GM19193 (cell line): Measurements from ENCODE around the gene CRYBB3.

Experiments used
- POLR2A ChIP-seq: IDR thresholded peaks from 4 replicates; pipeline ENCODE4 v1.6.1; 2011; ENCODE audit not compliant: insufficient read depth, insufficient read length; ENCODE audit errors: extremely low read depth

Gene CRYBB3

DNA sequence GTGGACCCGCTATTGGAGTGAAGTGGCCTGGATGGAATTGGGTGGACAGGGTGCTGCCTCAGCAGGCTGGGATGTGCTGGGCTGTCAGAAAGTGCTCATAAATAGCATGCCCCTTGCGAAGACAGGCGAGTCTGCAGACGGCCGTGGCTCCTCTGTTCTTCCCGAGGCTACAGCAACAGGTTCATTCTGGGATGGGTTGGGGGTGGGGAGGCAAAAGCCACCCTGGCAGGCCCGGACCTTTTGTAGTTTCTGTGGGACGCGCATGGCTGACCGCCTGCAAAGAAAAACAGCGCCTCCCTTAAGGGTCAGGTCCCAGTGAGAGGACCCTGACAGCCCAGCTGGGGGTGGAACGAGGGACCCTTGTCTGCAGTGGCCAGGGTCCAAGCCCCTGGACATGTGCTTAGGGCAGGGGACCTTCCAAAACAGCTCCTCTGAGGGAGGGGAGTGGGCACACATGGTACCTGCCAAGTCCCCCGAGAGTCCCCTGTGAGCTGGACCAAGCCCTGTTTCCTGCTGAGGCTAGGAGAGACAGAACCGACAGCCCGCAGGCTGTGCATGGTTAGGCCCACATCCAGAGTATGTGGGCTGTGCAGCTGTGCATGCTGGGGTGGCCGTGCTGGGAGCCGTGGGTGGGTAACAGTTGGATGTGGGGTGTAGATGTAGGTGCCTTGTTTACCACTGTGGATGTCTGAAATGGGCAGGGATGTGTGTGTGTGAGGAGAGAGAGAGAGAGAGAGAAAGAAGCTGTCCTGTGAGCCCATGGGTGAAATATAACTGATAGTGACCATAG is at the start of gene CRYBB3:
Gene CRYBB3, plus strand, starts transcription at position 128 of the 790 bp plus-strand sequence. CDS start 1,539 bp downstream, outside the sequence.
- no peak for TF ChIP-seq POLR2A

DNA sequence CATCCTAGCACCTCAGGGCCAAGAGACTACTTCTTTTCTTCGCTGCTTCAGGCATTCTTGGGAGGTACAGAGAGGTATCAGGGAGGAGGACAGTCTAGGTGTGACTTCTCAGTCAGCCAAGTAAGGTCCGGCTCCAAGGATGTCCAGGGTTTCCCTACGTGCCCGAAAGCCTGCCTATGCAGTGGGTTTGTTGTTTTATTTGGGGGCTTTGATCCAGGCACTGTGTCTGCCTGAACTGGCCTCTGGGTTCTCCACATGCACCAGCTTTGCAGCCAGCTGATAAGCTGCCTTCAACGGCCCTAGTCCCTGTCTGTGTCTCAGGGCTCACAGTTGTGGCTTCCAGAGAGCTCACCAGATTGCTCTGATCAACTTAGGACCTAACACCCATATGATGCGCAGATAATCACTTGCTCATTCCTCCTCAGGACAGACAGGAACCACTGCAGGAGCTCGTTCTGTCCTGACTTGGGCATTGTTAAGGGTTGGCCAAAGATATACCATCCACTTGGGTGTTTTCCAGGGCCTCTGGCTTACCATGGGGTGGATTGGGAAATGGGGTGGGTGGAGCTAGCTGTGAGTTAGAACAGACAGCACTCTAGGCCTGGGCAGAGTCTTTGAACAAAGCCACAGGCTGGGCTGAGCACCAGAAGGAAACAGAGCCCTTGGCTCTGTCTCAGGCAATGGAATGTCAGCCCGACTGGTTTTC is 45.5 kb upstream of the CRYBB3 start:
- TF ChIP-seq POLR2A: no peak

DNA sequence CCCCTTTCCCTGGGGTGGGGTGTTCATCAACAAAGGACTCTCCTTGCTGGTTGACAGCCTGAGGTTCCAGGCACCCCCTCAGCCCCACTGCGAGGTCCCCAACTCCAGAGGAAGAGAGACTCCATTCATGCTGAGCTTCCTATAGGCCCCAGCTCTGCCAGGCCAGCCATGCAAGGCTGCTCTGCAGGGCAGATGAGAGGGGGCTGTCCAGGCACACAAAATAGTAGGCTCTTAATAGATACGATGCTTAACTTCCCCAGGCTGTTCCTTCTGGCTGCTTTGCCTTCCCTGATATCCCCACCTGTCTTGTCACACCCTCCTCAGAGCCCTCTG is 45.0 kb upstream of the CRYBB3 start:
- TF ChIP-seq POLR2A: no peak

DNA sequence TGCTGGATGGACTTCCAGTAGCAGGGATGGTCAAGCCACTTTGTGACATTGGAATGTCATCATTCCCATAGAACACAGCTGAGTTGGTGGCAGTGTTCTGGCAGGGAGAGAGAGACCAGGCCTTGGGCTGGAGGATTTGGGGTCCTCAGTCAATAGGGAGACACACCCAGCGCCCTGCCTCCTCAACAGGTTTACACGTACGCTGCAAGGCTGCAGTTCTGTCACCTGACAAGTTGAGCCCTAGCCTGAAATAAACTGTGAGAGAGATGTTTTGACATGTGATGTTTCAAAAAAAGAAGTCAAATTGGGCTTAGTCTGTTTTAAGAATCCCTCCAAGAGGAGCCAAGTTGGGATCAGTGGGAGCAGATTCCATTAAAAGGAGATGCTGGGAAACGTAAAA is 42.9 kb upstream of the CRYBB3 start:
- TF ChIP-seq POLR2A: no peak

DNA sequence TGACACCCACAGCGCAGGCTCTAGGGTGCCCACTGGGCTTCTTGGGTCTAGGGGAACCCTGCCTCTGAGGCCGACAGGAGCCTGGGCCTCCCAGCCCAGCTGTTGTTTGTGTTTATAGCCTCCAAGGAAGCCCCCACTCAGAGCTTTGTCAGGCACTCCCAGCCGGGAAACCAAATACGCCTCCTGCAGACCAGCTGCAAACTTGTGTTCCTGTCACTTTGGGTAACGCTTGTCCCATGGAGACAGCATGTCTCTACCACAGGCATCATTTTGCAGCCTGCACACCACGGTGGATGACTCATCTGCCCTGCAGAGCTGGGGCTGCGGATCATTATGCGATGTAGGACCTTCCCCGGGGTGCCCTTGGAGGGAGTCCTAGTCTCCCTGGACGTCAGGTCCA is 40.6 kb upstream of the CRYBB3 start:
- no peak for TF ChIP-seq POLR2A

DNA sequence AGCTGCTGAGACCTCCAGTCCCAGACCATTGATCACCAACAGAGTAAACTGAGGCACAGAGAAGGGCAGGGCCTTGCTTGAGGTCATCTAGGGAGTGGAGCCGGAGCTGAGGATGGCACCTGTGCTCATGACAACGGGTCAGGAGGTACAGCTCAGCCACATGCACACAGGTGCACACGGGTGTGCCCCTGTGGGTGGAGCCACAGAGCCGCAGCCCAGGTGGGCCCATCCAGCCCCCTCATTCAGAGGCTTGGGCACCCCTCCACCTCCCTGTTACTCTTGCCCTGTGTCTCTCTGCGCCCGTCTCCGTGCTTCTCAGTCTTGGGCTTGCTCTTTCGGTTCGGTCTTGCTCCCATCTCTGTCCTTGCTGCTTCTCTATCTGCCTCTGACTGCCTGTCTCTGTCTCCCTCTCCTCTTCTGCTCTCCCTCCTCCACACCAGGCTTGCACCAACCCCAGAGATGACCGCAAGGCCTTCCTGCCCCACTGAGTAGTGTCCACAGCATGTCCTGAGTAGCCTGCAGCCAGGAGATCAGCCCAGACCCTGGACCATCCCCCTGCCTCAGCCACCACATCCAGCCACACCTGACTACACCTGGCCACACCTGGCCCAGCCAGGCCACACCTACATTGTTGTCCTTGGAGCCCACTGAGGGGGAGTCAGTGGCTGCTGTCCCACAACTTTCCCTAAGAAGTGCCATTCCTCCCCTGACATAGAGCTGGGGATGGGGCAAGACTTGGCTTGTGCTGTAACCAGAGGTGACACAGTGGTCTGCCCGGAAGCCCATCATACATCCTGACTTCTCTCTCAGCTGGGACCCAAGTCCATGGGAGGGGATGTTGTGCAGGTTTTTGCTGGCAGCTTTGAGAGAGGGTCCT is 39.3 kb upstream of the CRYBB3 start:
- no peak for TF ChIP-seq POLR2A

DNA sequence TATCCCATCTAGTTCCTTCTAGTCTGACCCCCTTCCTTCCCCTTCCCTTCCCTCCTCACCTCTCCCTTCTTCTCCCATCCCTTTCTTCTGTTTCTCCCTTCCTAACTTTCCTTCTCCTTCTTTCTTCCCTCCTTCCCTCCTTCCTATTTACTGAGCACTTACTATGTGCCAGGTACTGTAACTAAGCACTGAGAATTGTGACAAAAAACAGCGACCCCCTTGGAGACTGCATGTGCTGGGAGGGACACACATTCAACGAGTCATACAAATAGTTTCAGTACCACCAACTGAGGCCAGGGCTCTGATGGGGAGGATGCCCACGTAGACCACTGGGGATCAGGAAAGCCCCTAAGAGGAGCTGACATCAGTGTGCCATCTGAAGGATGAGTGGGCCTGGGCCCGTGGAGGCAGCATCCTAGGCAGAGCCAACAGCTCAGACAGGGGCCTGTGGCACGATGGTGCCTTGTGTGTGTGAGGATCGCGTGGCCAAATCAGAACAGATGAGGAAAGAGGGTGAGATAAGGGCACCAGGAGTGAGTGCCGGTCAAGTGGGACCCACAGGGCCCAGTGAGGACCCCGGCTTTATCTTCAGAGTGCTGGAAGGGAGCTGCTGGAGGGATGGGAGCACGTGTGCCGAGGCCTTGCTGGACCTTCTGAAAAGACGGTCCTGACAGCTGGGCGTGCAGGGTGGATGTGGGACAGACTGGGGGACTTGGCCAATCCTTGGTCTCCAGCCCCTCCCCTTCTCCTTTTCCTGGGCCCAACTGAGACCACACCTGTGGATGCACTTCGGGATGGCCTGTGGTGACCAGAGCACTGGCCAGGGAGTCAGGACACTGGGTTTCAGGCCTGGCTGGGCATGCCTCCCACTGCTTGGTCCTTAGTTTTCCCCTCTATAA is 38.4 kb upstream of the CRYBB3 start:
- TF ChIP-seq POLR2A: no peak

DNA sequence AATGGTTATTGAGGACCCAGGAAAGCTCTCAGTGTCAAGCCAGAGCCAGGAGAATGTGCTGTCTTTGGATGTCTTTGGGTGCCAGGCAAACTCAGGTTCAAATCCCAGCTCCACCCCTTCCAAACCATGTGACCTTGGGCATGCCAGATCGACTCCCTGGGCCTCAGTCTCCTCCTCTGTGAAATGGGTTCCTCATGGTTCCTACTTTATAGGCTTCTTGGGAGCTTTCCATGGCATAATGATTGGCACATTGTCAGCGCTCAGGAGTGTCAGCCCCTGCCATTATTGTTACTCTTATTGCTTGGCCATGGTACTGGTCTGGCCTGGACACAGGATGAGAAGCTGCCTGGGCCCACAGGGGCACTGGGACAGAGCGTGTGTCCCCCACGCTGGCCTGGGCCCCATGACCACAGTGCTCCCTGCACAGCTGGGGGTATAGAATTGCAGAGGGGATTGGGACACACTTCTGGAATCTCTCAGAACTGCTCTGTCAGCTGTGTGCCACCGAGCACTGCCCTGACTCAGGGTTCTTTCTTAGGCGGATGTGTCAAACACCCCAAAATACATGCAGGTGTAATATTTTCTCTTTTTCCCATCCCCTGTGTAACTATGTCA is 37.6 kb upstream of the CRYBB3 start:
- TF ChIP-seq POLR2A: no peak

DNA sequence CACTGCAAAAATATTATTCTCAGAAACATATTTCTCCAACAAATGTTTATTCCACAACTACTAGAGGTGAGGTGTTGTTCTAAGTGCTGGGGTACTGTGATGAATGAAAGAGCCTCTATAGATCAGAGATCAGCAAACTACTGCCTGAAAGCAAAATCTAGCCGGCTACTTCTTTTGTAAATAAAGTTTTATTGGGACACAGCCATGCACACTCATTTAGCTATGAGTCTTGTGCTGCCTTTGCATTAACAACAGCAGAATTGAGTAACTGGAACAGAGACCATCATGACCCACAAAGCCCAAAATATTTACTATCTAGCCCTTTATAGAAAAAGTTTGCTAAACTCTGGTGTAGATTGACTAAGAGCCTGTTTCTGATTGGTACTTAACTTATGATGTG is 37.1 kb upstream of the CRYBB3 start:
- TF ChIP-seq POLR2A: no peak

DNA sequence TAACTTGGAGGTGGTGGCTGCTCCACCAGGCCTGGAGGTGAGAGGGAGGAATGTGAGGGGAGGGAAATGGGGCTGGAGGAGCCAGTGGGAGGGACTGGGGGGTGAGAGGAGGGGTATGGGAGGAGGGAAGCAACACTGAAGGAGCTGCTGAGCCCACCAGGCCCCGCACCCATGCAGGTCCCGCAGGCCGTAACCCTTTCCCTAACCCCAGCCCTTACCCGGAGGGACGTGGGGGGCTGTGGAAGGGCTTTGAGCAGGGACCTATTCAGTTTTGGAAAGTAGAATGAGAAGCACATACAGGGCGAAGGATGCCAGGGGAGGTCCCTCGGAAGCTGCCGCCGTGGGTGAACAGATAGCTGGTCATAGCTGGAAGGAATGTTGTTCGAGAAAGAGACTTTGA is 33.9 kb upstream of the CRYBB3 start:
- no peak for TF ChIP-seq POLR2A

DNA sequence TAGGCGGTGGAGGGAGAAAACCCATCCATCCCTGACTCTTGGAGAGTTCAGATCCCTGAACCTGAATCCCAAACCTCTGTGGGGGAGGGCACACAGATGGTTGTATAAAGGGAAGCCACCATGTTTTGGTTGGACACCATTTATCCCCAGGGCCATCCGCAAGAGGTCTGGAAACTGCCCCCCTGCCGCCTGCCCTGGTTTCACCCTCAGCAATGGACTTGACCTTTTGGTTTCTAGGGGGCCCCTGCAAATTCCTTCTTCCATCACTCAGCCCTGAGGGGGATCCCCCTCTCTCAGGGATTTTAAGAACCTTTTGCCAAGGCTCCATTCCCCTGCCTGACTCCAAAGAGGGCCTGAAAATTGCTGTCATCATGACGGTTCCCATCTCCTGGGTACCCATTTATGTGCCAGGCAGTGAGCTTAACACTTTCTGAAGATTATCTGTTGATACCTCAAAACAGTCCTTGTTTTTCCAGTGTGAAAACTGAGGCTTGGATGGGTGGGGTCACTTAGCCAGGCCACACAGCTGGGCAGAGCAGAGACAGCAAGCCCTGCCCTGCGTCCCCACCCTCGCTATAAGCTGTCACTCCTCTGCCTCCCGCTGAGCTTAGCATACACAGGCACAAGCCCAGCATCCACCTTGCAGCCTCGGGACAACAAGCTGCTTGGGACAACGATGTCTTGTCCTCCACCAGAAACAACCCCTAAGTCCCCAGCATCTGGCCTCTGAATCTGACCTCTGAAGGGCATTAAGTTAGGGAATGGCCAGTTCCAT is 33.2 kb upstream of the CRYBB3 start:
- no peak for TF ChIP-seq POLR2A

DNA sequence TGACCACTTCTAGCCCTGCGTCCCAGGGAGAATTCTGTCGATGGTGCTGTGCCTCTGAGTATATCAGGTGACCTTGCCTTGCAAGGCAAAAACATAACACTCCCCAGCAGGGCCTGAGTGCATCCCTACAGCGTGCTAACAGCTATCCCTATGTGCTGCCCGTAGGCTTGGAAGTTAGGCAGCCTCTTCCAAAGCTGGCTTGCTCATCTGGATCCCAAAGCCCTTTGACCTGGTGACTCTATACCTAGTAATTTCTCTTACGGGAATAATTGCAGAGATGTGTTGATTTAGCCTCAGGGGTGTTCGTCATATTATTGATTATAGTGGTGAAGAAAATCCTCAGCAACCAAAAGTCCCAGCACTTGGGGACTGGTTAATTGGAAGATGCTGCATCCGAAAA is 32.6 kb upstream of the CRYBB3 start:
- TF ChIP-seq POLR2A: no peak
